NCI-H187 (cell line): ENCODE measurements around the gene EFCAB6.

Experiments used
- DNase-seq, 2 experiments: peaks; one replicate each; lab custom pipeline; 2025; lab: John Stamatoyannopoulos, UW

The EFCAB6 gene

DNA sequence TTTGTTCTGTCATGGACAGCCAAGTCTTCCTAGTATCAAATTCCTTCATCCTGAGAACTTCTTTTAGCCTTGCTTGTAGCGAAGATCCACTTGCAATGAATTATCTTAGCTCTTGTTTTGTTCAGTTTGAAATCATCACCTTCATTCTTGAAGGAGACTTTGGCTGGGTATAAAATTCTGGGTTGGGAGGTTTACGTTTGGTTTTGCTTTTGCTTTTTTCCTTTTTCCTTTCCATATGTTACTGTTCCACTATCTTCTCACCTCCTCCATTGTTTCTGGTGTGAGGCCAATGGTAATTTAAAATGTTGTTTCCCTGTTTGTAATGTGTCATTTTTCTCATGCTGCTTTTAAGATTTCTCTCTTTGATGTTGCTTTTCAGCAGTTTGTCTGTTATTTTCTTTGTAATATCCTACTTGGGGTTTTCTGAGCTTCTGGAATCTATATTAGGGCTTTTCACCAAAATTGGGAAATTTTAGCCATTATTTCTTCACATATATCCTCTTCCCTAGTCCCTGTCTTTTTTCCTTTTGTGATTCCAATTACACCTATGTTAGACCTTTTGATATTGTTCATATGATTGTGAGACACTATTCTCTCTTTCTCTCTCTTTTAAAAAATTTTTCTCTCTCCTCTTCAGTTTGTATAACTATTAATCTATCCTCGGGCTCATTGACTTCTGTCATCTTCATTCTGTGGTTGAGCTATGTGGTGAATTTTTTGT lies 172.7 kb downstream of the EFCAB6 start:
- DNase-seq, result no peak

DNA sequence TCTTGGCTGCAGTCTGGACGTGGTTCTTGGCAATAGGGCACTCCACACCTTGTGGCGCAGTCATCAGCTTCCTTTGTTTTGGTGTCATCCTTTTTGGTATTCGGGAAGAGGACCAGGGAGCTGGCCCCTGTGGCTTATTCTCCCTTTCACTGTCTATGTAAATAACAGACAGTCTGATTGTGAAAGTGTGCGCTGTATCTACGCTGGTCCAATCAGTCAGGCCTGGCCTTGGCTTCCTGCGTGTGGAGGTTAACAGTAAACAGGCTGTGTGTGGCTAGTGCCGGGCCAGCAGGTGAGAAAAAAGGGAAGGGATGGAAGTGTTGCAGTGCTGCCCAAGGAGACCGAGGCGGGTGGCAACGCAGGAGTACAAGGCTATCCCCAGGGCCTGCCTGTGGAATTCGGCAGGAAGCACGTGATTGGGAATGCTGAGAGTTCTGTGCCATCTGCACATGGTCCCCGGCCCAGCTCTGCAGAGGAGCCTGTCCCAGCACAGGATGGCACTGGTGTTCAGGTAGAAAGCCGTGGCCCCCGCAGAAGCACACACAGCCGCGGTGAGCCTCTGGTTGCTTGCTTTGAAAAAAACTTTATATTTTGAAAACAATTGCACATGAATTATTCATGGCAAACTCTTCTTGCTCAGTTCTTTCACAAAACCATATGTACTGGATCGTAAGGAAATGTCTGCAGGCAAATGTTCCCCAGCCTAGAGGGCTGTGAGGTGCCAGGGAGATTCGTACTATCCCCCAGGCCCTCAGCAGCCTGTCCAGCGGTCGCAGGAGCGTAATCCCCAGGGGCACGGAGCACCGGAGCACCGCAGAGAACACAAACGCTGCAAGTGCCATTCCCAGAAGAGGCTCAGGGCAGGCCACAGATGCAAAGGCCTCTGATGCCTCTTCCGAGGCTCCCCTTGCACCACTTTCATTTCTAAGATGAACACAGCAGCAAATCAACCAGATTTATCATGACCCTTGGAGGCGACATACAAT lies 174.5 kb downstream of the EFCAB6 start:
- no peak for DNase-seq

DNA sequence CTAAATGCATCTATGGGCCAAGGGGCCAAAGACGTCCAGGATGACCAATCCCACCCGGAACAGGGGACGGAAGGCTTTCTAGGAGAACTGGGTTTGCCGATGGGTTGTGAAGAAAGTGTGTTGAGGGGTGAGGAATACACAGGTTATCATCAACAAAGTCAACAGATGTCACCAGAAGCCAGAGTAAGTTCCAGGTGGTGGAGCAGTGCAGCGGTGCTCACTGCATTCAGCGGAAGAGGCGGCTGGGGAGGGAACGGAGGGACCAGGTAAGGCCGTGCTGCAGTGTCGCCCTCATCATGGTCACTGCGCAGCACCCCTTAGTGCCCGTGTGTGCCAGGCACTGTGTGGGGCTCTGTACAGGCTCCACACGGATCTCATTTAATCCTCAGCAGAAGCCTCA lies 176.0 kb downstream of the EFCAB6 start:
- no peak for DNase-seq

DNA sequence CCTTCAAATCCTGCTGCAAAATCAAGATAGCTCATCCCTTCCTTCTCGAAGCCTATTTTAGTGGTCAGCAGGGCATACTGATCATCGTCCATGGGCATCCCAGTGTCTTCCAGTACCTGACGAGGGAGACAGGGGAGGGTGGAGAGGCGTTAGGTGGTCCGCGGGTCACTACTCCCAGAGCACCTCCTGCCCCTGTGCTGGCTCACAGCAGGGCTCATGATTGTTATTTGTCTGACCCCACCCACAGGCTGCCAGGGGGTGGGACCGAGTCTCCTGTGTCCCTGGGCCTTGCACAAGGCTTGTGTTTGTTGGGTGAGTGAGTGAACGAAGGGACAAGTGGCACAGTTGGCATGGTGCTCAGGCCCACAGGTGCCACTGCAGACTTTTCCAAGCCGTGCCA lies 177.0 kb downstream of the EFCAB6 start:
- DNase-seq, result no peak

DNA sequence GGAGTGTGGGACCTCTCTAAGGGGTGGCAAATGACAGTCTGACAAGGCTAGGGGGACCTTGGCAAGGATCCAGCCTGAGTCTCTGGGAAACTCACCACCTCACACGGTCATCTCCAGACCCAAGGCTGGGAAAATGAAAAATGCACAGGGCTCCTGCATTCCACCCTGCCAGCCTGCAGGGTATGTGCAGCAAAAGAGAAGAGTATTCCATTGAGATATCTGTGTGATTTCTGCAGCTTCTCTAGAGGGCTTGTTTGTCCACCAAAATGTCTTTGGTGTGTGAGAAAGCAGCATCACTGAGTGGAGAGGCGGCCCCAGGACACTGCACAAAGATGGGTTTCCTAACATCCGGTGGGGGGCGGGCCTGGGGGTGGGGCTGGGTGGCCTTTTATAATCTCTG lies 177.8 kb downstream of the EFCAB6 start:
- no peak for DNase-seq

DNA sequence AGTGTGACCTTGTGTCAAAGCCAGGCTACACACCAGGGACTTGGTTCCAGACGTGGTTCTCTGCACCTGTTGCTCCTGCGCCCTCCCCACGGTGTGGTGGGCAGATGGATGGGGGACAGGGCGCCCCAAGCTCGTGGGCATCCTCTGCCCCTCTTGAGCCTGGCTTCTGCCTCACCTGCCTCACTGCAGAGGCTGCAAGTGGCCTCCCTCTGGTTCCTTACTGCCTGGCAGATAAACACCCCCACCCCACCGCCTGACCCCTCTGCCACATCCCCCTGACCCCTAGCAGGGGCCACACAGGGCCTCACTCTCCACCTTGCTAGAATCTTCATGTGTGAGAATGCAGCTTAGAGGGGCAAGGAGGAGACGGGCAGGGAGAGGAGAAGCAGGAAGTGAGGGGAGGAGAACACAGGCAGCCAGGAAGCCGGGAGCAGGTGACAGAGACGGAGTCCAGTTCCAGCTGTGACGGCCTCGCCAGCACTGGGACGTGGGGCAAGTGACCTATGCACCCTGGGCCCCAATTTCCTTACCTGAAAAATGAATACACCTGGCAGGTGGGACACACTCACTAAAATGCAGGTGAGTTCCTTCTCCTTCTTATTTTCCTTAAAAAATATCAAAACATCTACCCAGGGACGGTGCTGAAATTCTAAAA lies 178.3 kb downstream of the EFCAB6 start:
- DNase-seq, result no peak

DNA sequence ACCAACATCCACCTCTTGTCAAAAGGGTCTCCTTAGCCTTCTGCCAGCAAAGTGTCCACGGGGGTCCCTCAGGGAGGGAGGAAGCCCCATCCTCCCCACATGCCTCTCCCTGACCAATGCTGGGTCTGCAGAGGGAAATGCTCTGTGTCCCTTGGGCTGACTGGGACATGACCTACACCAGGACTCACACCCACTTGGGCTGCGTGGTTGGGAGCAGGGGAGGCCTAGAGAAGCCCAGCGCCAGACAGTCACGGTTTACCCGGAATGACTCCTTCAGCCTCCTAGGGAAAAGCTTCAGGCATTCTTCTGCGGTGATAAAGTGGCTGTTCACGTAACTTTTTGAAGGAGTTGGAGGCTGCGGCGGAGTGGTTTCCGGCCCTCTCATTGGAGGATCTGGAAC lies 180.3 kb downstream of the EFCAB6 start:
- DNase-seq, result no peak

DNA sequence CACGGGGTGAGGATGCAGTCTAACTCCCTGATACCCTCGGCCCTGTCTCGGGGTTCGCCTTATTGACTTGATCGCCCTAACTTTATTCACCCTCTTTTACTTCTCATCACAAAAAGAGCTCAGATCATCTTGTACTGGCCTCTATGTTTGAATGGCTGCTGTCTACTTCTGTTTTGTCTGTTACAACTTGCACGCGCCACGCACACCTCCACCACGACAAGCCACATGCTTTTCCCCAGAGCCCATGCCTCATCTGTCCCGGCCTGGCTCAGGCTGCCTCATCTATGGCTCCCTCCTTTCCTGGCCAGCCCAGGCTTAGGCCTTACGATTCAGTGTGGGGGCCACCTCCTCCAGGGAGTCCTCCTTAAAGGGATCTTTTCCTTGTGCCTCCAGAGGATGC lies 180.9 kb downstream of the EFCAB6 start:
- DNase-seq, result no peak

DNA sequence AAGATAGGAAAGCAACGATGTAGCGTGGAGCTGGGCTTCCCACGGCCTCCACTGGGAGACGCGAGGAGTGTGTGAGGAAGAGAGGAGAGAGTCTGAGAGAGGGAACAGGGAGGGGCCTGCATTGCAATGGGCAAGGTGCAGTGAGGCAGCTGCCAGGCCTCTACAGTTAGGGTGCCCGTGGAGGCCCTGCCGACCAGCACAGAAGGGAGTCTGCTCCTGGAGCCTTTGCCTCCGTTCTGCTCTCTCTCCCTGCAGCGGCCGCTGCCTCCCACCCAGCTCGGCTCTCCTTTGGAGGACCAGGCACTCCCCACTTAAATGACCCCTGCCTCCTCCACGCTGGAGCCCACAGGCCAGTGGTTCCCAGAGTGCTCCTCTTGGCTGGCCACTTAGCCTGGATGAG lies 181.7 kb downstream of the EFCAB6 start:
- DNase-seq, result no peak

DNA sequence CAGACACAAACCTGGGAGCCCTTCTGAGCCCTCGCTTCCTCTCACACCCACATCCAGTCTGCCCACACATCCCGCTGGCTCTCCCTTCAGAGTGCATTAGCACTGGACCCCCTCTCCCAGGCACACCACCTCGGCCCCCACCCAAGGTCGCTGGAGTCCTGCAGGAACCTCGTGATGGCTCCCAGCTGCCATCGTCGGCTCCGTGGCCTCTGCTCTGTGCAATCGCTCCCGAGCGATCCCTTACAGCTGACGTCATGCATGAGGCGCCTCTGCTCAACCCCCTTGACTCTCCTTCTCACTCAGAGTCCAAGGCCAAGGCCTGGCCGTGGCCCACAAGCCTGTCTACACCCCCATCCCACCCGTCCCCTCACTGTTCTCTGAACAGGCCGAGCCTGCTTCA lies 183.9 kb downstream of the EFCAB6 start:
- DNase-seq, result no peak

DNA sequence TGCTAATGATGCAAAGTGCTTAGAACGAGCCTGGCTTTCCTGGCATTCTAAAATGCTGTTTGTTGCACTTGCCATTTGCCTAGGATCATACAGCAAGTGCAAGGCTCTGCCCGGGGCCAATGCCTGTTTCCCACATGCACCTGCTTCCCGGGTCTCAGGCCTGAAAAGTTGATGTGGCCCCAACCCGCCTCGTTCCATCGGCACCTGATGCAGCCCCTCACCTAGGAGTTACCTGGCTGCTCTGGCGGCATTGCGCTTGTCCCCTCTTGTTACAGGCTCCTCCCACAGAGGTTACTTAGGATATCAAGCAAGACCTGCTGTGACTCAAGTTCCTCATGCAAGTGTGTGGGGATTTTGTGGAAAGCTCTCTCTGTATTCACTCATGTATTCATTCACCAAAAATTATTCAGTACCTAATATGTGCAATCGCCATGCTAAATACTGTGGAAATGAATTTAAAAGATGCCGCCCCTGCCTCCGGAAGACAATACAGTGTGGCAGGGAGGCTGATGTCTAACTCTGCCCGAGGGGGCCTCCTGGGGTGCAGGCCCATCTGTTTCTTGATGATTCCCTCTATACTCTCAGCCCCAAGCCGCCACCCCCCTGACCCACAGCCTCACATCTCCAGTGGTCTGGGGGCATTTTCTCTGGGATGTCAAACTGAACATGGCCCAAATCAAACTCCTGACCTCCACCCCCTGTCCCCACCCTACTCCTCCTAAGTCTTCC lies 184.5 kb downstream of the EFCAB6 start:
- no peak for DNase-seq

DNA sequence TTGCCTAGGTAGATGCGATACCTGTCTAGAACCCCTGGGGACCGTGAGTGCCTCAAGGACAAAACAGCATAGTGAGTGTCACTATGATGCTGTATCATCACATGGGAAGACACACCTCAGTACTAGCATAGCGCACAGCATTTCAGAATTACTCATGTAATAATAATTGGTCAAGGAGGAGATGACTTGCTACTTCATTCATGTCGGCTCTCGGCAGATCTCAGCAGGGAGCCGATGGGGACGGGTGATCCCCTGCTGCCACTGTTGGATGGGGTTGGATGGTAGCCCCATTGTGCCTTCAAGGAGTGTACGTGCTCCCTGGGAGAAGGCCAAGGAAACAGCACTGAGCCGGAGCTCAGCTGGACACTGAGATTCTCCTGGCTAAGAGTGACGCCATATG lies 186.9 kb downstream of the EFCAB6 start:
- DNase-seq, result no peak

DNA sequence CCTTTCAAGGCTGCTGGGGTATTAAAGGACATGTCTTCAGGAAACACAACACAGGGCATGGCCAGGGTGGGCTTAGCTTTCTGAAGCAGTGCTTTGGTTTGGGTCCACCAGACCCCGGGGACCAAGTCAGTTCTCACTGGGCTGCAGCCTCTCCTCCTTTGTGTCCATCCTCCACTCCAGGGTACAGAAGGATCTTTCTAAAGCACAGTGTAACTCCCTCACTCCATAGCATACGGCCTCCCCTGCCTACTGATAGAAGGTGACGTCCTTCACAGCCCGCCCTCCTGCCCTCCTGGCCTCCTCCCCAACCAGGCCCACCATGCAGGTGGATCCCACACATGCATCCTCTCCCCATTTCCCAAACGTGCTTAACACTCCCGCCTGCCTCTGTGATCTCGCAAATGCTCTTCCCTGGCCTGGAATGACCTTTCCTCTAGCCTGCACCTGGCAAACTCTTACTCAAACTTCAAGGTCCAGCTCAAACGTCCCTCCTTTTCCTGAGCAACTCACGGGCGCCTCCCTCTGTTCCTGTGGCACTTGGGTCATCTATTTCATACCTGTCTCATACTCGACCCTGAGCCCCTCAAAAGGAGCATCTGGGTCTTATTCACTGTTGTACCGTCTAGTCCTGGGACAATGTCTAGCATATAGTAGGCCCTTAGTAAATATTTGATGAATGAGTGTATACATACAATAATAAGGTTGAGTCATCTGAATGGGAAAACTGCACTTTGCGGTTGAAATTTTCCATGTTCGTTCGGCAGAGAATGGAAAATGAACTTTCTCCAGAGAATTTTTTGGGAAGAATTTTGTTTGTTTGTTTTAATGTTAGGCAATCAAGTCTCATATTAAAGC lies 187.7 kb downstream of the EFCAB6 start:
- DNase-seq, result no peak

DNA sequence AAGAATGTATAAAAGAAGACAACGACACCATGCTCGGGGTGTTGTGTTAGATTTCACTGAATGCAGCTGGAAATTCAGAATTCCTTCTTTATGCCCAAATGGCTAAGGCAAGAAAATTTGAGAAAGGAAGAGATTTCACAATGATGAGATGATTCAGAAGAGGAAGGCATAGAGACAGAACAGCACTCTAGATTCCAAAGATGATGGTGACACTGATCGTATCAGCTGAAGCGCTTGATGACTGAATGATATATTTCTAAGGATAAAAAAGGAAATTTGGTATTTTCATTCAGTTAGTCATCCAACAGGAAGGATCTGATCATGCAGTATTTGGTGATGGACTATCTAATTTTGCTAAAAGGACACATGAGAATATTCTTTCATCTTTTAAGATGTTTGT lies 189.2 kb downstream of the EFCAB6 start:
- DNase-seq, result no peak

DNA sequence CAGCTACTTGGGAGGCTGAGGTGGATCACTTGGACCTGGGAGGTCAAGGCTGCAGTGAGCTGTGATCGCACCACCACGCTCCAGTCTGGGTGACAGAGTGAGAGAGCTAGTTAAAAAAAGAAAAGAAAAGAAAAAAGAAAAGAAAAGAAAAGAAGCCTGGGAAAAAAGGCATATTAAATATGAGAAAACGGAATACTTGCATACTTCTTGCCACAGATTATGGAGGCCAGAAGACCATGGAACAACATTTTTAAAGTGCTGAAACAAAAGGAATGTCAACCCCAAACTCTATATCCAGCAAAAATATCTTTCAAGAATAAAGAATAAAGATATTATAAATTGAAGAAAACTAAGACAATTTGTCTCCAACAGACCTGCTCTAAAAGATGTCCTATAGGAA lies 191.9 kb downstream of the EFCAB6 start:
- DNase-seq, result no peak

DNA sequence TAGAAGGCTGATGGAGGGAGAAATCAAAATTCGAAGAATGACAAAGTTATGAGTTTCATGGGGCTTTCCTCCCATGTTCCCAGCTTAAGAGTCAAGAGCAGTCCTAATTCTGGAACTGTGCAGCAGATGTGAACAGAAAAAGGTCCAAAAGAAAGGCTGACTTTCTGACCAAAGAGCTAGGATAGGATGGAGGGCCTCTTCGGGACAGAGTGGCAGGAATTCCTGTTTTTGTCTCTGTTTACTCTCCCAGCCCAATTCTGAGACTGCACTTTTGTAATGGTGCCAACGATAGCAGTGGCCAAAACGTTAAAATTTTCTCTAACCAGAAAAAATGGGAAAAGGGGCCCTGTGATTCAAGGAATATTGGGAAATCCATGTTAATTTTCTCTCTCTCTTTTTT lies 193.6 kb downstream of the EFCAB6 start:
- no peak for DNase-seq

DNA sequence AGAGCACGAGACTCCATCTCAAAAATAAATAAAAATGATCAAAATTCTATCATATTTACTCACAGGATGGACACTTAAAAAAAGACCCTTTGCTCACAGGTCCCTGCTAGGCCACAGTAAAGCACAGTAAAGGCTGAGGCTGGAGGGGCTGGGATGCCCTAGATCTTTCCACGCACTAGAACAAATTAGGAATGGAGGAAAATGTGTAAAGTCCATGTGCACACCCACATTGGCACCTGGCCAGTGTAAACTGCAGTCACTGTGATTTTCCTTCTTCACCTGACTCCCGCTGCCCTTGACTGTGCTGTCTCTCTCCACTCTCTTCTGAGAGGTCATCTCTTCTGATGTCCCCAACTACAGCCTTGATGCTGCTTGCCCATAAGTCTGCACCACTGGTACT lies 195.5 kb downstream of the EFCAB6 start:
- DNase-seq, result no peak

DNA sequence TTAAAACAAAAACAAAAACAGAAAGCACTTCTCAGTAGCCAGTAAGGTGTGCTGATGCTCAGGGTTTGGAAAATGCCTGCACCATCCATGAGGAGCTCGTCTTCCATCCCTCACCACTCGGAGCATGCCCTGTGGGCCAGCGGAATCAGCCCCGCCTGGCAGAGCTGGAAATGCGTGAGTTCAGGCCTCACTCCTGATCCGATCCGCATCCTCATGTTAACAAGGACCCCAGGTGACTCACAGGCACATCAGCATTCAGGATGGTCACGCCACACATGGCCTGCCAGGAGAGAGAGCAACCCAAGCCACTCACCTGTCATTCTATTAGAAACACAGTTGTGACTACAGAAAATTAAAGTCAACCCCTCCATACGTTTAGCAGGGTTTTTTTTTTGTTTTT lies 211.8 kb downstream of the EFCAB6 start:
- DNase-seq, result no peak

DNA sequence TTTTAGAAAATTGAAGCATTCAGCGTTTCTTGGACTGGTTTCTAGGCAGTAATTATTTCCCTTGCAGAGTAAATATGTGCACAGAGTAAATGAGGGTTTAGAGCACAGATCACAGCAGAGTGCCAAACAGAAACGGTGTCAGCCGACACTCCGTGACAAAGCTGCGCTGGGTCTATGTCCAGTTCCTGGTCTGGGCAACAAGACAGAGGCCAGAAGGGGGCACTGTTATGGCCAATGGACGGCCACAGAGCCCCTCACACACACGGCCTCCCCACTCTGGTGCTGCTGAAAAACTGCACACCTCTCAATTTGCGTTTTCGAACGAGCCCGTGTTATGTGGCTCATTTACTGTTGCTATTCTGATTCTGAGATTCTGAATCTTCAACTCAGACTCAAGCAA lies 219.6 kb downstream of the EFCAB6 start:
- DNase-seq, result no peak

DNA sequence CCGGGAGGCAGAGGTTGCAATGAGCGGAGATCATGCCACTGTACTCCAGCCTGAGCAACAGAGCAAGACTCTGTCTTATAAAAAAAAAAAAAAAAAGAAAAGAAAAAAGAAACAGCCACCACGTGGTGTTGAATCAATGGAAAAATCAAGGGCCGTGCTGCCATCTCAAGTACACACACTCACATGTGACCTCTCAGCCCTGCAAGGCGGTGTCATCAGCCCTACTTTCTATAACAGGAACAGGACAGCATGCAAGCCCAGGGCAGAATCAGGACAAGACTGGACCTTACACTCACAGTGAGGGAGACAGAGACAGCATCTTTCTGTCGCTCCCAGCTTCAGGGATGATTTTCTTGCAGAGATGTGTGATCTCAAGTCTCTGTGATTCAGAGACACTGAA lies 220.7 kb downstream of the EFCAB6 start:
- no peak for DNase-seq

DNA sequence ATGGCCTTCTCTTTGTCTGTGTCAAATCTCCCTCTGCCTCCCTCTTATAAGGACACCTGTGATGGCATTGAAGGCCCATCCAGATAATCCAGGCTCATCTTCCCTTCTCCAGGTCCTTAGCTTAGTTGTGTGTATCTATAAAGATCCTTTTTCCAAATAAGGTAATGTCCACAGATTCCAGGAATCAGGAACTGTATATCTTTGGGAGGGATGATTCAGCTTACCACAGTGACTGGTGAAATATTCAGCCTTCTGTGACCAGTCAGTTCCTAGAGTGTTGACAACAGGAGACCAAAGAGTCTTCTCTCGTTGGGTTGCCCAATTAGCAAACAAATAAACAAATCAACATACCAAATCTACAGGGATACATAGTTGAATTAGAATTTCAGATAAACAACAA lies 224.5 kb downstream of the EFCAB6 start:
- no peak for DNase-seq
